Stomach (tissue), 9 donors: ENCODE measurements around the gene WDR64. TPM values are rescaled to one million over a fixed set of nuclear protein-coding genes. Genes with fewer than 3 reads are reported as not detected.
A peak's percentile ranks its signal among the peaks of the same experiment; 100 is the strongest.

Experiments
- DNase-seq, 2 donors: peaks; one replicate each; pipeline versions ENCODE4 v3.0.0 to v3.0.0-alpha.2; 2013 to 2019
- H3K27ac ChIP-seq, 5 donors: fragments of 200-600 bp in 4 of 5; sonication (generic) in 4 of 5; one replicate each; pipeline ENCODE4 v1.5.1; 2013 to 2019; ENCODE audit warnings: mild to moderate bottlenecking in 1 of 5, moderate library complexity in 1 of 5
- H3K27me3 ChIP-seq, 3 donors: fragments of 200-600 bp; sonication (generic); one replicate each; pipeline ENCODE4 v1.5.1; 2017 to 2019; ENCODE audit warnings: mixed run types in 1 of 3
- H3K36me3 ChIP-seq, 4 donors: fragments of 200-600 bp; sonication (generic); 1 replicate in 3 of 4; 2 replicates in 1 of 4; pipeline ENCODE4 v1.5.1; 2016 to 2019
- H3K4me1 ChIP-seq, 4 donors: fragments of 200-600 bp; sonication (generic); one replicate each; pipeline ENCODE4 v1.5.1; 2016 to 2019
- H3K4me3 ChIP-seq, 4 donors: fragments of 200-600 bp; sonication (generic) in 3 of 4; one replicate each; pipeline ENCODE4 v1.5.1; 2016 to 2019; ENCODE audit warnings: mild to moderate bottlenecking in 1 of 4
- H3K9me3 ChIP-seq, 4 donors: fragments of 200-600 bp; sonication (generic); one replicate each; pipeline ENCODE4 v1.5.1; 2016 to 2019
- EP300 ChIP-seq: sonication (generic); formaldehyde crosslinking; IDR thresholded peaks from one replicate; pipeline ENCODE4 v1.6.1; 2017; ENCODE audit warnings: antibody characterized with exemption
- POLR2A ChIP-seq, 4 donors: fragments of 450-650 bp; IDR thresholded peaks; one replicate each; pipeline ENCODE4 v1.6.1; 2016; ENCODE audit warnings: antibody characterized with exemption in 4 of 4, control low read depth in 2 of 4, mild to moderate bottlenecking in 1 of 4, moderate library complexity in 1 of 4
- POLR2AphosphoS5 ChIP-seq, 3 donors: sonication (generic); formaldehyde crosslinking; IDR thresholded peaks; one replicate each; pipeline ENCODE4 v1.6.1; 2016; ENCODE audit warnings: antibody characterized with exemption in 3 of 3
- WGBS, 5 donors: extraction: QIAGEN DNeasy Blood & Tissue Kit in 3 of 5; methylation state at CpG; one replicate each; pipeline versions ENCODE4 v1.1.5 to v1.1.7; 2013 to 2018; 5-methylcytosine and 5-hydroxymethylcytosine counted together
- intact Hi-C: fragments of 100-400 bp; cut with DNase I; formaldehyde crosslinking; loops from one replicate; pipeline ENCODE4 v1.15.1; 2023; ENCODE audit warnings: low total_unique reads
- polyA plus RNA-seq, 3 donors: library from polyadenylated mRNA; stranded (reverse); fragments of 200-250 nt; gene quantifications; one replicate each; pipeline ENCODE4 v1.2.3, GENCODE V29; 2013
- total RNA-seq, 5 donors: library from RNA; depleted of rRNA; stranded (reverse); fragments of >200 nt; gene quantifications; one replicate each; pipeline versions ENCODE4 v1.1.0 to v1.2.3, GENCODE V29; 2014 to 2016
- TF ChIP-seq, protein P1 (sequence below), 7 experiments: fragments of 450-650 bp in 4 of 7; fragments of 200-600 bp in 3 of 7; sonication (generic) in 3 of 7; IDR thresholded peaks; one replicate each; pipeline ENCODE4 v1.5.1; 2016 to 2019; ENCODE audit warnings: antibody characterized with exemption in 7 of 7, control low read depth in 2 of 7, mild to moderate bottlenecking in 1 of 7
- donor health status: healthy with polysubstance abuse.
- donor health status: Bipolar disorder and iron deficiency.
- donor health status: healthy.

The WDR64 gene
- total and polyA plus RNA-seq, 8 donors, result 0.61 TPM; not detected in 7

- no peaks in the 10 kb centered on the region for H3K9me3 ChIP-seq
- TF ChIP-seq POLR2A (IDR thresholded peaks at IDR 0.05), result no peak
- TF ChIP-seq, protein P1, sequence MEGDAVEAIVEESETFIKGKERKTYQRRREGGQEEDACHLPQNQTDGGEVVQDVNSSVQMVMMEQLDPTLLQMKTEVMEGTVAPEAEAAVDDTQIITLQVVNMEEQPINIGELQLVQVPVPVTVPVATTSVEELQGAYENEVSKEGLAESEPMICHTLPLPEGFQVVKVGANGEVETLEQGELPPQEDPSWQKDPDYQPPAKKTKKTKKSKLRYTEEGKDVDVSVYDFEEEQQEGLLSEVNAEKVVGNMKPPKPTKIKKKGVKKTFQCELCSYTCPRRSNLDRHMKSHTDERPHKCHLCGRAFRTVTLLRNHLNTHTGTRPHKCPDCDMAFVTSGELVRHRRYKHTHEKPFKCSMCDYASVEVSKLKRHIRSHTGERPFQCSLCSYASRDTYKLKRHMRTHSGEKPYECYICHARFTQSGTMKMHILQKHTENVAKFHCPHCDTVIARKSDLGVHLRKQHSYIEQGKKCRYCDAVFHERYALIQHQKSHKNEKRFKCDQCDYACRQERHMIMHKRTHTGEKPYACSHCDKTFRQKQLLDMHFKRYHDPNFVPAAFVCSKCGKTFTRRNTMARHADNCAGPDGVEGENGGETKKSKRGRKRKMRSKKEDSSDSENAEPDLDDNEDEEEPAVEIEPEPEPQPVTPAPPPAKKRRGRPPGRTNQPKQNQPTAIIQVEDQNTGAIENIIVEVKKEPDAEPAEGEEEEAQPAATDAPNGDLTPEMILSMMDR (IDR thresholded peaks at IDR 0.05), result no peak
- no peak for TF ChIP-seq POLR2AphosphoS5 (IDR thresholded peaks at IDR 0.05)
- TF ChIP-seq EP300, result no peak
- H3K27me3 ChIP-seq, result no peaks in the 10 kb centered on the region
- 81 to 87% (median 84%) methylated on average over 4 of the region's 4 CpGs for WGBS, 5 donors
- H3K4me1 ChIP-seq, result peaks cover 9 to 20% (median 15%) of the 10 kb centered on the region in 4 donors
- peak overlapping the region; percentile 60 to 71 (median 63) for H3K4me3 ChIP-seq
- no peaks in the 10 kb centered on the region for H3K36me3 ChIP-seq
- intact Hi-C loops, result no loop called here
- no peak for DNase-seq
- peak overlapping the region in 4 of 5 donors; percentile 92 to 98 (median 94) for H3K27ac ChIP-seq
These were observed 194.9 kb downstream of the WDR64 start for GRCh38 chr1:241846862-241847539.

- Histone ChIP-seq H3K36me3 (no peaks in the 10 kb centered on the region), H3K27ac (peak overlapping the region; percentile 92 to 99 (median 95)), H3K27me3 (no peaks in the 10 kb centered on the region), H3K4me3 (peak overlapping the region; percentile 60 to 71 (median 63)), H3K4me1 (peaks cover 9 to 20% (median 15%) of the 10 kb centered on the region in 4 donors), H3K9me3 (no peaks in the 10 kb centered on the region)
- intact Hi-C loops, result no loop called here
- WGBS, 5 donors, result 4 to 10% (median 6%) methylated on average over 6 of the region's 6 CpGs
- TF ChIP-seq, protein P1 (IDR thresholded peaks at IDR 0.05), result no peak
- TF ChIP-seq POLR2A (IDR thresholded peaks at IDR 0.05), result no peak
- TF ChIP-seq POLR2AphosphoS5 (IDR thresholded peaks at IDR 0.05), result no peak
- TF ChIP-seq EP300, result no peak
- DNase-seq, result no peak
These were observed 195.4 kb downstream of the WDR64 start for GRCh38 chr1:241847540-241847795.

DNA sequence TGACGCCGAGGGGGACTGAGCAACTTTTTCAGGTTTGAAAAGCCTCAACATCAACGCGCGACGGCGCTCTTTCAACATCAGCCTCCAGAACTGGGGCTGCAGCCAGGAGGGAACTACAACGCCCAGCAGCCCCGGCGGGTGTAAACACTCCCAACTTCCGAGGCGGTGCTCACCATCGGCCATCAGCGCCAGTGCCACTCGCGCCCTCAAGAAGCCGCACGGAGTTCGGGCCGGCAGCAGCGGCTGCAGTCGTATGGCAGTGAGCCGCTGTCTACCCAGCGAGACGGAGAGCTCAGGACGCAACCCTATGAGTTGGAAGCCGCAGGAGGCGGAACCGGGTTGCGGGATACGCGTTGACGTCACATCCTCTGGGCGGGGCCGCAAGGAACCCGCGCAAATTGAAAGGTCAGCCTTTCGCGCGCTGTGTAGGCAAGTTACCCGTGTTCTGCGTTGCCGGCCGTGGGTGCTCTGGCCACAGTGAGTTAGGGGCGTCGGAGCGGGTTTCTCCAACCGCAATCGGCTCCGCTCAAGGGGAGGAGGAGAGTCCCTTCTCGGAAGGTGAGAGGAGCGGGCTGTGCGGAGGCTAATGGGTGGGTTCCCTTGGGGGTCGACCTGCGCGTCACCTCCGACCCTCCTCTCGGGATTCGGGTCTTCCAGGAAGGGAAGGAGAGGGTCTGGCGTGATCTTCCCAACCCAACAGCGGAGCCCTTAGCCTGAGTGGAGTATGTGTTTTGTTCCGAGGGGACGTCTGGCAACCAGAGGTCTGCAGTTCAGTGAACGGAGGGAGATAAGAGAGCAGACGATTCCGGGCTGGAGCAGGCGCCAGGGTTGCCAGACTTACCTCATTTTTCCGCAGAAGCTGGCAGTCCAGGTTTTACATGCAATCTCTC lies 196.0 kb downstream of the WDR64 start, which contains the start of gene EXO1:
Gene EXO1, plus strand, starts transcription at position 409 of the 890 bp plus-strand sequence. CDS start 2,222 bp downstream, outside the sequence.
- 0 to 1% (median 1%) methylated on average over 53 to 68 of the region's 68 CpGs for WGBS, 5 donors
- Histone ChIP-seq H3K27me3 (no peaks in the 10 kb centered on the region), H3K27ac (peak within 1 kb of the TSS; percentile 92 to 99 (median 95)), H3K4me3 (peak within 1 kb of the TSS; percentile 60 to 71 (median 63)), H3K9me3 (no peaks in the 10 kb centered on the region), H3K36me3 (no peaks in the 10 kb centered on the region), H3K4me1 (peaks cover 9 to 20% (median 15%) of the 10 kb centered on the region in 4 donors)
- DNase-seq, result peak; percentile 86 to 97
- TF ChIP-seq, protein P1 (IDR thresholded peaks at IDR 0.05), result peak in 2 of 7 experiments; percentile 24 to 33
- TF ChIP-seq POLR2A (IDR thresholded peaks at IDR 0.05), result no peak
- peak; percentile 29 to 56 (median 41) for TF ChIP-seq POLR2AphosphoS5 (IDR thresholded peaks at IDR 0.05)
- TF ChIP-seq EP300, result no peak
- intact Hi-C loops, result no loop called here

- no peak for TF ChIP-seq POLR2A (IDR thresholded peaks at IDR 0.05)
- no peak for TF ChIP-seq POLR2AphosphoS5 (IDR thresholded peaks at IDR 0.05)
- TF ChIP-seq, protein P1 (IDR thresholded peaks at IDR 0.05), result no peak
- TF ChIP-seq EP300, result no peak
- H3K9me3 ChIP-seq, result no peaks in the 10 kb centered on the region
- WGBS, 5 donors, result 4 to 5% (median 5%) methylated on average over 13 of the region's 13 CpGs
- H3K27me3 ChIP-seq, result no peaks in the 10 kb centered on the region
- H3K27ac ChIP-seq, result peak overlapping the region in 1 of 5 donors; percentile 95
- no peaks in the 10 kb centered on the region for H3K36me3 ChIP-seq
- H3K4me1 ChIP-seq, result peaks cover 9 to 20% (median 15%) of the 10 kb centered on the region in 4 donors
- DNase-seq, result no peak
- intact Hi-C loops, result no loop called here
- H3K4me3 ChIP-seq, result peak overlapping the region in 3 of 4 donors; percentile 60 to 71 (median 64)
These were observed 196.7 kb downstream of the WDR64 start for GRCh38 chr1:241848686-241849344.
